GM12873 (cell line): ENCODE results near the gene TBX22.

ENCODE experiments used
- TF ChIP-seq, protein P1 (sequence below): IDR thresholded peaks from 2 replicates; pipeline ENCODE4 v1.5.1; 2012; ENCODE audit warnings: low read depth, mild to moderate bottlenecking, moderate library complexity, low read length, control low read depth; ENCODE audit not compliant: insufficient read depth; ENCODE audit errors: missing control alignments

Gene TBX22, protein sequence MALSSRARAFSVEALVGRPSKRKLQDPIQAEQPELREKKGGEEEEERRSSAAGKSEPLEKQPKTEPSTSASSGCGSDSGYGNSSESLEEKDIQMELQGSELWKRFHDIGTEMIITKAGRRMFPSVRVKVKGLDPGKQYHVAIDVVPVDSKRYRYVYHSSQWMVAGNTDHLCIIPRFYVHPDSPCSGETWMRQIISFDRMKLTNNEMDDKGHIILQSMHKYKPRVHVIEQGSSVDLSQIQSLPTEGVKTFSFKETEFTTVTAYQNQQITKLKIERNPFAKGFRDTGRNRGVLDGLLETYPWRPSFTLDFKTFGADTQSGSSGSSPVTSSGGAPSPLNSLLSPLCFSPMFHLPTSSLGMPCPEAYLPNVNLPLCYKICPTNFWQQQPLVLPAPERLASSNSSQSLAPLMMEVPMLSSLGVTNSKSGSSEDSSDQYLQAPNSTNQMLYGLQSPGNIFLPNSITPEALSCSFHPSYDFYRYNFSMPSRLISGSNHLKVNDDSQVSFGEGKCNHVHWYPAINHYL

DNA sequence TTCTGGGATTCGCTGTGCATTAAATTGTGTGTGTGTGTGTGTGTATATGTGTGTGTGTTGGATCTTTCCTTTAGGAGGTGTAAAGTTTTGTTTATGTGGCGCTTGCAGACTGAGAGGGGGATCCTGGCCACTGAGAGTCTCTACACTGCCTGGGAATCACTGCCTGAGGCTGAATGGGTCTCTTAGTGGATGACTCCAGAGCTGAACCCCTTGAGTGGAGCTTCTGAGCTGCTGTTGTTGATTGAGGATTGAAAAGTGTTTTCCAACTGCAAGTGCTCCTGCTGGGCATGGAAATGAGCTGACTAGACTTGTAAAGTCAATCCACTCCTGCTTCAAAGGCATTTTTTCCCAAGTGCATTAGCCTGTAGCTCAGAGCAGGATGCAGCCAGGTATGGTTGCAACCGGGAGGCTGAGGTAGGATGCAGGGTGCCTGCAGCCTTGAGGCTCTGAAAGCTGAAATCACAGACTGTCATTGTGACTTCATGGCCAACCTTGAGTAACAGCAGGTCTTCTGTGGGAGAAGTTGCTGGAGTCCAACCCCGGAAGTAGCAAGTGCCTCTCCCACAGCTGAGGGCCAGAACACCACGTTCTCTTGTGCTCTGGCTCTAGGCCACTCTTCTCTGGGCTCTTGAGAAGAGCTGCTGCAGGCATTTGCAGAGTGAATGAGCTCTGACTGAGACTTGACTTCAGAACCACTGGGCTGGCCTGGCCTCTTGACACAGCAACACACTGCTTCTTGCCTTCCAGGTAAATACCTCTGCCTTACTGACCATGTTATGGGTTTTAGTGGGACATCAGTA is at the start of gene TBX22:
Gene TBX22, plus strand, starts transcription at position 613 of the 800 bp plus-strand sequence. CDS start 7,517 bp downstream, outside the sequence.
- TF ChIP-seq, protein P1, sequence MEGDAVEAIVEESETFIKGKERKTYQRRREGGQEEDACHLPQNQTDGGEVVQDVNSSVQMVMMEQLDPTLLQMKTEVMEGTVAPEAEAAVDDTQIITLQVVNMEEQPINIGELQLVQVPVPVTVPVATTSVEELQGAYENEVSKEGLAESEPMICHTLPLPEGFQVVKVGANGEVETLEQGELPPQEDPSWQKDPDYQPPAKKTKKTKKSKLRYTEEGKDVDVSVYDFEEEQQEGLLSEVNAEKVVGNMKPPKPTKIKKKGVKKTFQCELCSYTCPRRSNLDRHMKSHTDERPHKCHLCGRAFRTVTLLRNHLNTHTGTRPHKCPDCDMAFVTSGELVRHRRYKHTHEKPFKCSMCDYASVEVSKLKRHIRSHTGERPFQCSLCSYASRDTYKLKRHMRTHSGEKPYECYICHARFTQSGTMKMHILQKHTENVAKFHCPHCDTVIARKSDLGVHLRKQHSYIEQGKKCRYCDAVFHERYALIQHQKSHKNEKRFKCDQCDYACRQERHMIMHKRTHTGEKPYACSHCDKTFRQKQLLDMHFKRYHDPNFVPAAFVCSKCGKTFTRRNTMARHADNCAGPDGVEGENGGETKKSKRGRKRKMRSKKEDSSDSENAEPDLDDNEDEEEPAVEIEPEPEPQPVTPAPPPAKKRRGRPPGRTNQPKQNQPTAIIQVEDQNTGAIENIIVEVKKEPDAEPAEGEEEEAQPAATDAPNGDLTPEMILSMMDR: no peak

DNA sequence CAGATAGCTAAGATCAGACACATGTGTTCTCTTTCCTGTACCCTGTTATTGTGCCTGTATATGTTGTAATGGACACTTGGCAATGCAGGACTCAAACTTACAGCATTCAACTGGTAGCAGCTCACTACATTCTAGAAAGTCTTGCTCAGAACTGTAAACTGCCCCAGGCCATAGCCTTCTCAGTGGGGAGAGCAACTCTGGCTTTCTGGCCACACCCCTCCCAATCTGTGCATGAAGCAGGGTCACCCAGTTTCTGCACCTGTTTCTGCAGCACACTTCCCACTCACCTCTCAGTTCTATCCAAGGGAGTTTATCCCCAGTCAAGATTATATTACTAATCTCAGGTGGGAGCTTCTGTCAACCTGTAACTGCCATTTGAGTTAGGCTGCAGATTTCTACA is 38.9 kb upstream of the TBX22 start:
- TF ChIP-seq, protein P1: no peak

DNA sequence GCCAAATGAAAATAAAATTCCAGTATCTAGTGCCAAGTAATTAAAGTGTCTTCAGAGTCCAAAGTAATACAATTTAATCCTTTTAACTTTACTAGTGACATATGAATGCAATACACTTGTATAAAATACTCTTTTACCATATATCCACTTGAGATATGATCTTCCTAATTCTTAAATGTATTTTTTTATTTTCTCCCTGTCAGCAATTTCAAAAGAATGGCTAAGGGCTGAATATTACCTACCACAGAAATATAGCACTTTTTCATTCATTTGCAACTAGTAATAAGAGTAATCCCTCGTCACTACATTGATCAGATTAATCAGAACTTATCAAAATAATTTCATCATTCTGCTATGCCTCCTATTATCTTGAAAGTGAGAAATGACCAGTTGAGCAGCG is 10.1 kb upstream of the TBX22 start:
- TF ChIP-seq, protein P1: no peak

DNA sequence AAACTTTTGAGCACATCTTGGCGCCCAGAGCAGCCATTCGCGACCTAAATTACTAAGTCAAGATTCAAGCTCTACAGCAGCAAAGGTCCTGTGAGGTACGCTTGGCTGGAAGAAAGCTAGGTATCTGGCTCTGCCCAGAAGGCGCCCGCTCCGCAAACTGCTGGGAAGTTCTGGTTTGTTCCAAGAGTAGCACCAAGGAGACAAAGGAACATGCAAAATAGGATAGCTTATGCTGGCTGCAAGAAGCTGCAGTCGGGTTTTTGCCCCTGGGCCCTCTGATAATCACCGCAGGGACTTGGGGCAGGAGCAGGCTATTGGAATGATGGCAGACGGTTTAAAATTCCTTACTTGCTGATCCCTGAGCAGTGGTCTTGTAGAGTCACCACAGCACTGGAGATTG is 3.0 kb upstream of the TBX22 start:
- TF ChIP-seq, protein P1: no peak

DNA sequence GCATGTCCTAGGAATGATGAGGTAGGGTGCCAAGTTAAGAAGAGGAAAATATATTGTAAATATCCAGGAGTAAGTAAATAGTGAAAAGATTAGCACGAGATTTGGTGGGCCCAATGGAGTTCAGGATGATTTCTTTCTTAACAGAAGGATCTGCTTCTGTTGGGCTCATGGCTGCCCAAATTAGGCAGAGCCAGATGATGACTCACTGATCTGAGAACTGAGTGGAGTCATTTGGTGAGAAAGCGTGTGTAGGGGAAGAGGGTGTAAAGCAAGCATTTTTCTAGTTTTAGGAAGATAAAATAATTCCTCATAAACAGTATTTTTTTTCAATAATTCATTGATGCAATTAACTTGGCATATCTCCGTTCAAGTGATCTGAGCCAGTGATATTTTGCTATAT is 1.6 kb downstream of the TBX22 start:
- TF ChIP-seq, protein P1: no peak

DNA sequence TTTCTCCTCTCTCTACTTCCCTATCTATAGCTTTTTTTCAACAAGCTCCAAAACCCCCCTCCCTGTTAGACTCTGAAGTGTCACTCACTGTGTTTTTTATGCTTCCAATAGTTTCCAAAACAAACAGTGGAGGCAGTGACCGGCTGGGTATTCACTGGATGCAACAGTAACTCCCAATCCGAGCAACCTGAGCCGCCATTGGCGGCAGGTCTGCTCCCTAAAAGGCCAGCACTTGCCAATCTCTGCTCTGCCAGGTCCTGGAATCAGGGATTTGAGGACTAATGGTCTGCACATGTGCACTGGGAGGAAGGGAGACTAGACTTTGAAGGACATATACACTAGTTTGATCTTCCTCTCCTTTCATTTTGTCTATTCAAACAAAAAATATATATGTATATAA is 7.1 kb downstream of the TBX22 start:
- TF ChIP-seq, protein P1: no peak
